Fibroblast of peridontal ligament (primary cell): ENCODE measurements around the gene LRP1B.
"Not testable (repeated sequence)": the region's sequence is repeated elsewhere in the genome, so short reads cannot be mapped to it uniquely, and the experiment has no call there.

ENCODE experiments used
- DNase-seq: peaks from one replicate; pipeline ENCODE4 v3.0.0-alpha.2; 2010; ENCODE audit errors: extremely low read depth

LRP1B gene

GRCh38 chr2:141889788-141890187 lies 241.0 kb downstream of the LRP1B start:
- DNase-seq, result no peak

- no peak for DNase-seq
Observed at GRCh38 chr2:141888987-141889555, 241.7 kb downstream of the LRP1B start.

- no peak for DNase-seq
Observed at GRCh38 chr2:141887363-141887762, 243.5 kb downstream of the LRP1B start.

GRCh38 chr2:141878016-141878415 lies 252.8 kb downstream of the LRP1B start:
- DNase-seq, result no peak

- no peak for DNase-seq
Observed at GRCh38 chr2:141871913-141872634, 258.7 kb downstream of the LRP1B start.

- no peak for DNase-seq
Observed at GRCh38 chr2:141869572-141869971, 261.2 kb downstream of the LRP1B start.

- no peak for DNase-seq
Observed at GRCh38 chr2:141863964-141864363, 266.9 kb downstream of the LRP1B start.

GRCh38 chr2:141856215-141856919 lies 274.4 kb downstream of the LRP1B start:
- DNase-seq, result no peak

- DNase-seq, result no peak
Observed at GRCh38 chr2:141848191-141848590, 282.6 kb downstream of the LRP1B start.

GRCh38 chr2:141844231-141844630 lies 286.6 kb downstream of the LRP1B start:
- no peak for DNase-seq

- DNase-seq, result no peak
Observed at GRCh38 chr2:141835103-141835502, 295.7 kb downstream of the LRP1B start.

GRCh38 chr2:141828761-141829160 lies 302.1 kb downstream of the LRP1B start:
- no peak for DNase-seq

- DNase-seq, result no peak
Observed at GRCh38 chr2:141824790-141825189, 306.0 kb downstream of the LRP1B start.

GRCh38 chr2:141820893-141821292 lies 309.9 kb downstream of the LRP1B start:
- no peak for DNase-seq

- DNase-seq, result not testable (repeated sequence)
Observed at GRCh38 chr2:141815320-141815719, 315.5 kb downstream of the LRP1B start.

- no peak for DNase-seq
Observed at GRCh38 chr2:141814150-141814549, 316.7 kb downstream of the LRP1B start.

- no peak for DNase-seq
Observed at GRCh38 chr2:141810148-141810547, 320.7 kb downstream of the LRP1B start.

GRCh38 chr2:141806090-141806489 lies 324.7 kb downstream of the LRP1B start:
- no peak for DNase-seq

- DNase-seq, result no peak
Observed at GRCh38 chr2:141805302-141805701, 325.5 kb downstream of the LRP1B start.

- DNase-seq, result no peak
Observed at GRCh38 chr2:141796449-141796848, 334.4 kb downstream of the LRP1B start.

- DNase-seq, result no peak
Observed at GRCh38 chr2:141791521-141791920, 339.3 kb downstream of the LRP1B start.

- DNase-seq, result no peak
Observed at GRCh38 chr2:141782574-141782973, 348.2 kb downstream of the LRP1B start.

GRCh38 chr2:141778315-141778835 lies 352.4 kb downstream of the LRP1B start:
- DNase-seq, result no peak
